GM12873 (cell line): ENCODE measurements around the gene SNTN.

Source experiments
- TF ChIP-seq, protein P1 (sequence below): IDR thresholded peaks from 2 replicates; pipeline ENCODE4 v1.5.1; 2012; ENCODE audit warnings: low read depth, mild to moderate bottlenecking, moderate library complexity, low read length, control low read depth; ENCODE audit not compliant: insufficient read depth; ENCODE audit errors: missing control alignments

The SNTN gene

DNA sequence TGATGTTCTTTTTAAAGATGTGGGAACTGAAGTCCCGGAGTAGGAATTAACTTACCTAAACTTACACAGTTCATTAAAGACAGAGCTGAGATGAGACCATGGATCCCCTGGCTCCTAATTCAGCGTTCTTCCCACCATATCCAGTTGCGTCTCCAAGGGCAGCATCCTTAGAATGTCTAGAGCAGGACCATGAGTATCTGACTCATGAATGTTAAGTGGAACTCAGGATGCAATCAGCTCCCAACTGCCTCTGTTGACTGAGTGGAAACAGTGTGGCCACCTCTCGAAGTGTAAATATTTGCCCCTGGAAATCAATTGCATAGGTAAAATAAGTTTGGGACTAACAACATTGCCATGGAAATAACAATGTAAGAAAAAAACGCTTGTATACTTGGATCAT is 2.5 kb downstream of the SNTN start:
- TF ChIP-seq, protein P1, sequence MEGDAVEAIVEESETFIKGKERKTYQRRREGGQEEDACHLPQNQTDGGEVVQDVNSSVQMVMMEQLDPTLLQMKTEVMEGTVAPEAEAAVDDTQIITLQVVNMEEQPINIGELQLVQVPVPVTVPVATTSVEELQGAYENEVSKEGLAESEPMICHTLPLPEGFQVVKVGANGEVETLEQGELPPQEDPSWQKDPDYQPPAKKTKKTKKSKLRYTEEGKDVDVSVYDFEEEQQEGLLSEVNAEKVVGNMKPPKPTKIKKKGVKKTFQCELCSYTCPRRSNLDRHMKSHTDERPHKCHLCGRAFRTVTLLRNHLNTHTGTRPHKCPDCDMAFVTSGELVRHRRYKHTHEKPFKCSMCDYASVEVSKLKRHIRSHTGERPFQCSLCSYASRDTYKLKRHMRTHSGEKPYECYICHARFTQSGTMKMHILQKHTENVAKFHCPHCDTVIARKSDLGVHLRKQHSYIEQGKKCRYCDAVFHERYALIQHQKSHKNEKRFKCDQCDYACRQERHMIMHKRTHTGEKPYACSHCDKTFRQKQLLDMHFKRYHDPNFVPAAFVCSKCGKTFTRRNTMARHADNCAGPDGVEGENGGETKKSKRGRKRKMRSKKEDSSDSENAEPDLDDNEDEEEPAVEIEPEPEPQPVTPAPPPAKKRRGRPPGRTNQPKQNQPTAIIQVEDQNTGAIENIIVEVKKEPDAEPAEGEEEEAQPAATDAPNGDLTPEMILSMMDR = no peak

DNA sequence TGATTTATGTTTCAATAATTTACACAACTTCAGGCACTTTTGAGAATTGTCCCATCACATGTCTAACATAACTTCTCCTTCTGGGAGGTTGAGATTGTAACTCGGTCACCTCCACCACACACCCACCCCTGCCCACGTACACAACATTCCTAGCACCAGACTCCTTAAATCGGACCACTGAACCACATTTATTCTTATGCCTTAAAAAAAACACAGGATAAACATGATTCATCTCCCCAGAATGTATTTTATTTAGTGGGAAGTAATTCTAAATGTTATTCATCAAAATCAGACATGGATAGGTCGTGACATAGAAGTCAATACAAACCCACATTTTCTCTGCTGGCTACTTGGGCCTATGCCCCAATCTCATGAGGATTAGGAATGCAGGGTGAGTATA is 3.0 kb downstream of the SNTN start:
- TF ChIP-seq, protein P1 = no peak

DNA sequence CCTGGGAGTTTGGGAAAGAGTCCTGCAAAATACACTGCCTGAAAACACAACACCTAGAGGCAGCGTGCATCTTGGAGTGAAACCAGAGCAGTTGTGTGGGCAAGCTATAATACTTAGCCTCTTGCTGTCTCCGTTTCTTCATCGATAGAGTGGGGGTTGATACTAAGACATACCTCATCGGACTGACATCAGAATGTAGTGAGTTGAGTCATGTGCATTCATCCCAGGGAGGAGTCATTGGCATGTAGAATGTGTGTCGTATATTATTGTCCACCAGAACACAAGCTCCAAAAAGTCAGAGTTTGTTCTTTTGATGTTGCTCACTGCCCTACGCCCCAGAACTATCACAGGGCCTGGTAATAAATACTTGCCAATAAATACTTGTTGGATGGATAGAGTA is 4.3 kb downstream of the SNTN start:
- TF ChIP-seq, protein P1 = no peak

DNA sequence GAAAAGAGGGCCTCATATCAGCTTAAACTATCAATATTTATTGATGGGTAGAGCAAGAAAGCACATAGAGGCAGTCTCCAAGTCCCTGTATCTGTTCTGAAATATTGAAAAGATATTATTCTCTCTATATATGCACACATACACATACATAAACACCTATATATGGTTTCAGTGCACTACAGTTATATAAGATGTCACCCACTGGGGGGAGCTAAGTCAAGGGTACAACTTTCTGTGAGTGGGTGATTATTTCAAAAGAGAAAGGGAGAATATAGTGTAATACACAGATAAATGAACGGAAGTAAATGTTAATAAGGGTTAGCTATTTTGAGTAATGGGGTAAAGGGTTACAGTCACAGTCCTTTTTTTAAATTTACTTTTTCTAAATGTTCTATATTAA is 8.8 kb downstream of the SNTN start:
- TF ChIP-seq, protein P1 = no peak

DNA sequence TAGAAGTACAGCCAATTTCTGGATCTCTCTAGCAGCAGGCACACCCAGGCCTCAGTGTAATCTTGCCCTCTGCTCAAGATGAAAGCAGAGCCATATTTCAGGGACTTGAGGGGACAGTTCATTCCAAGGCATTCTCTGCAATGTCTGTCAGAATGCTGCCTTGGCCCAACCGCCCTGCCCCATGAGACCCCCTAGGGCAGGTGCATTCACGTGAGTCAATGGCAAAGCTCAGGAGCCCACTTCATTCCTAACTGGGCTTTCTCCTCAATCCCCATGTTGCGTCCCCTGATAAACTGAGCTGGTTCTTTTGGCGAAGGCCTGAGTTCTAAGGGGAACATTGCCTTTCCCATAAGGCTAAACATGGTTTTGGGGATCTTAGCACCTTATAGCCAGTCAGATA is 9.5 kb downstream of the SNTN start:
- TF ChIP-seq, protein P1 = no peak

DNA sequence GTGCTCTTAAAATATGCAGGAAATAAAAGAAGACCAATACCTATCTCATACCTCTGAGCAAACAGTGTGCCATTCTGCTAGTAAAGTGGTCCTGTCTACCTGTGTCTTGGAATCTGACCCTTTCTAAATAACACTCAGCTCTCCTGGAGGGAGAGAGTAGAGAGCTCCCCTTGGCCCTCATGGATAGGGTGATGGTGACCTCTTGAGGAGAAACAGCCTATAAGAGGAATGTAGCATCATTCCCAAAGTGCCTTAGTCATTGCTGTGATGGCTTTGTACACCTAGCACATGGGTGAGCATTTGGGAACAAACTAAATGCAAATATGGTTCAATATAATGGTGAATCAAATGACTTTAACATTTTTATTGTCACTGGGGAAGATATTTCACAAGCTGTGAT is 10.0 kb downstream of the SNTN start:
- TF ChIP-seq, protein P1 = no peak

DNA sequence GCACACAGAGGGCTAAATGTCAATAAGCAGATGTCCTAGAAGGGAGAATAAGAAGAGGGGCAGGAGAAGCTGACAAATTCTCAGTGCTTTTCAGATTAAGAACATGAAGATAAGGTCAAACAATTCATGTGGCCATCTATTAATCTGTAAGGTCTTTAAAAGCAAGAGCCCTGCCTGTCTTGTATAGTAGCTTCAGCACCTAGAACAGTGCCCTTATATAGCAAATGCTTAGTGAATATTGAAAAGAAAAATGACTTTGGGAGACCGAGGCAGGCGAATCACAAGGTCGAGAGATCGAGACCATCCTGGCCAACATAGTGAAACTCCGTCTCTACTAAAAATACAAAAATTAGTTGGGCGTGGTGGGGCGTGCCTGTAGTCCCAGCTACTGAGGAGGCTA is 18.1 kb downstream of the SNTN start:
- TF ChIP-seq, protein P1 = no peak
